Uterus (tissue), 4 donors: ENCODE results near the gene RNPC3. TPM values are rescaled to one million over a fixed set of nuclear protein-coding genes. Genes with fewer than 3 reads are reported as not detected.
"Not testable (repeated sequence)": the region's sequence is repeated elsewhere in the genome, so short reads cannot be mapped to it uniquely, and the experiment has no call there.

Source experiments
- DNase-seq, 2 donors: peaks; one replicate each; pipeline ENCODE4 v3.0.0-alpha.2; 2019 to 2020
- H3K27ac ChIP-seq, 2 donors: fragments of 200-600 bp; sonication (generic); 1 replicate in 1 of 2; 2 replicates in 1 of 2; pipeline ENCODE4 v1.5.1; 2016 to 2018
- H3K27me3 ChIP-seq, 2 donors: fragments of 200-600 bp; sonication (generic); one replicate each; pipeline ENCODE4 v1.5.1; 2018 to 2019; ENCODE audit warnings: control low read depth in 1 of 2
- H3K36me3 ChIP-seq, 2 donors: fragments of 200-600 bp; sonication (generic); one replicate each; pipeline ENCODE4 v1.5.1; 2019; ENCODE audit warnings: control low read depth in 1 of 2
- H3K4me1 ChIP-seq, 2 donors: fragments of 200-600 bp; sonication (generic); one replicate each; pipeline ENCODE4 v1.5.1; 2018 to 2019; ENCODE audit warnings: control low read depth in 1 of 2
- H3K4me3 ChIP-seq, 2 donors: fragments of 200-600 bp; sonication (generic); 1 replicate in 1 of 2; 2 replicates in 1 of 2; pipeline ENCODE4 v1.5.1; 2018 to 2019; ENCODE audit warnings: mild to moderate bottlenecking in 1 of 2
- H3K9me3 ChIP-seq, 2 donors: fragments of 200-600 bp; sonication (generic); one replicate each; pipeline ENCODE4 v1.5.1; 2019; ENCODE audit warnings: control low read depth in 1 of 2
- POLR2A ChIP-seq, 2 donors: fragments of 450-650 bp; IDR thresholded peaks; one replicate each; pipeline ENCODE4 v1.6.1; 2016; ENCODE audit warnings: antibody characterized with exemption in 2 of 2, mild to moderate bottlenecking in 1 of 2, moderate library complexity in 1 of 2
- intact Hi-C: fragments of 100-400 bp; cut with DNase I; formaldehyde crosslinking; loops from one replicate; pipeline ENCODE4 v1.15.1; 2023; ENCODE audit warnings: low total_unique reads
- total RNA-seq, 4 donors: library from RNA; depleted of rRNA in 3 of 4; stranded (reverse); fragments of >200 nt in 3 of 4; gene quantifications; one replicate each; pipeline versions ENCODE4 v1.1.0 to v1.2.4, GENCODE V29; 2014 to 2023
- TF ChIP-seq, protein P1 (sequence below), 4 experiments: fragments of 200-600 bp in 2 of 4; fragments of 450-650 bp in 2 of 4; sonication (generic) in 2 of 4; IDR thresholded peaks; one replicate each; pipeline ENCODE4 v1.5.1; 2016 to 2019; ENCODE audit warnings: antibody characterized with exemption in 4 of 4, mild to moderate bottlenecking in 2 of 4, moderate library complexity in 1 of 4
- donor health status: DM: yes; HTN: yes; CAD: no.

Gene RNPC3
- total RNA-seq, 4 donors from 2014 or later, result 17.6 to 49.1 (median 23.0) TPM

DNA sequence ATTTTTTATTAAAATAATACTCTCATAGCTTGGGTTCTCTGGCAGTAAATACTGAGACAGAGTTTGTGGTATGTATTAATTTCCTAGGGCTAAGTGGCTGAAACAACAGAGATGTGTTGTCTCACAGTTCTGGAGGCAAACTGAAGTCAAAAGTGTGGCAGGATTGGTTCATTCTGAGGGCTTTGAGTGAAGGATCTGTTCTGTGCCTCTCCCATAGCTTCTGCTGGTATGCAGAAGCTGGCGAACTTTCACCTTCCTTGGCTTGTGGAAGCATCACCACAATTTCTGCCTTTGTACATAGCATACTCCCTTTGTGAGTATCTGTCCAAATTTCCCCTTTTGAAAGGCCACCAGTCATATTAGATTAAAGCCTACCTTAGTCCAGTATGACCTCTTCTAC, 21.0 kb downstream of the RNPC3 start:
- TF ChIP-seq, protein P1, sequence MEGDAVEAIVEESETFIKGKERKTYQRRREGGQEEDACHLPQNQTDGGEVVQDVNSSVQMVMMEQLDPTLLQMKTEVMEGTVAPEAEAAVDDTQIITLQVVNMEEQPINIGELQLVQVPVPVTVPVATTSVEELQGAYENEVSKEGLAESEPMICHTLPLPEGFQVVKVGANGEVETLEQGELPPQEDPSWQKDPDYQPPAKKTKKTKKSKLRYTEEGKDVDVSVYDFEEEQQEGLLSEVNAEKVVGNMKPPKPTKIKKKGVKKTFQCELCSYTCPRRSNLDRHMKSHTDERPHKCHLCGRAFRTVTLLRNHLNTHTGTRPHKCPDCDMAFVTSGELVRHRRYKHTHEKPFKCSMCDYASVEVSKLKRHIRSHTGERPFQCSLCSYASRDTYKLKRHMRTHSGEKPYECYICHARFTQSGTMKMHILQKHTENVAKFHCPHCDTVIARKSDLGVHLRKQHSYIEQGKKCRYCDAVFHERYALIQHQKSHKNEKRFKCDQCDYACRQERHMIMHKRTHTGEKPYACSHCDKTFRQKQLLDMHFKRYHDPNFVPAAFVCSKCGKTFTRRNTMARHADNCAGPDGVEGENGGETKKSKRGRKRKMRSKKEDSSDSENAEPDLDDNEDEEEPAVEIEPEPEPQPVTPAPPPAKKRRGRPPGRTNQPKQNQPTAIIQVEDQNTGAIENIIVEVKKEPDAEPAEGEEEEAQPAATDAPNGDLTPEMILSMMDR (IDR thresholded peaks at IDR 0.05), result no peak
- TF ChIP-seq POLR2A (IDR thresholded peaks at IDR 0.05), result no peak
- DNase-seq, result no peak

DNA sequence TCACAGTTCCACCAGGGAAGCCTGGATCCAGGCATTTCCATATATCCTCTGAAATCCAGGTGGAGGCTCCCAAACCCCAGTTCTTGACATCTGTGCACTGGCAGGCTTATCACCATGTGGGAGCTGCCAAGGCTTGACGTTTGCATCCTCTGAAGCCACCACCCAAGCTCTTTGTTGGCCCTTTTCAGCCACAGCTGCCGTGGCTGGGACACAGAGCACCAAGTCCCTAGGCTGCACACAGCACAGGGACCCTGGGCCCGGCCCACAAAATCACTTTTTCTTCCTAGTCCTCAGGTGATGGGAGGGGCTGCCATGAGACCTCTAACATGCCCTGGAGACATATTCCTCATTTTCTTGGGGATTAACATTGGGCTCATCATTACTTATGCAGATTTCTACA, 22.3 kb downstream of the RNPC3 start:
- TF ChIP-seq, protein P1 (IDR thresholded peaks at IDR 0.05), result no peak
- TF ChIP-seq POLR2A (IDR thresholded peaks at IDR 0.05), result no peak
- DNase-seq, result no peak
- H3K4me1 ChIP-seq, result no peaks in the 10 kb centered on the region
- no peak overlapping the region for H3K27ac ChIP-seq
- no peaks in the 10 kb centered on the region for H3K27me3 ChIP-seq
- no peaks in the 10 kb centered on the region for H3K9me3 ChIP-seq
- H3K4me3 ChIP-seq, result no peak overlapping the region
- intact Hi-C loops, result no loop called here
- H3K36me3 ChIP-seq, result no peaks in the 10 kb centered on the region

More for the DNA sequence above, 21.0 kb downstream of the RNPC3 start:
- Histone ChIP-seq H3K4me1 (no peaks in the 10 kb centered on the region), H3K27me3 (no peaks in the 10 kb centered on the region), H3K36me3 (no peaks in the 10 kb centered on the region), H3K4me3 (no peak overlapping the region), H3K27ac (no peak overlapping the region), H3K9me3 (no peaks in the 10 kb centered on the region)
- intact Hi-C loops, result no loop called here

DNA sequence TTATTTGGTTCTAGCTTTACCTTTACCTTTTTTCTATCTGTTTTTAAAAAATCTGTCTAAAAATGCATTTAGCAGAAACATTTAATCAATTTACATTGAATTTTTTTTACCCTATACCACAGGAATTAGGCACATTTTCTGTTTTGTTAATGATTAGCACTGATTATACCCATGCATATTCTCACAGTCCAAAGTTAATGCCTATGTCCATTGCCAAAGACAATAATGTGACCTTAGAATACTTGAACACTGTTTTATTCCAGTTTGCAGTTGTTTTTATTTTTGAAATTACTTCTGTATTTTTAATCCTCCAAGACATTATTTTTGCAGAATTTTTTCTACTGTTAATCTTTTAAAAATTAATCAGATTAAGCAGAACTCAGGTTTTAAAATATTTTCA, 34.9 kb downstream of the RNPC3 start:
- Histone ChIP-seq H3K36me3 (no peaks in the 10 kb centered on the region), H3K9me3 (no peaks in the 10 kb centered on the region), H3K27me3 (no peaks in the 10 kb centered on the region), H3K4me1 (no peaks in the 10 kb centered on the region), H3K27ac (no peak overlapping the region), H3K4me3 (no peak overlapping the region)
- TF ChIP-seq, protein P1 (IDR thresholded peaks at IDR 0.05), result no peak
- TF ChIP-seq POLR2A (IDR thresholded peaks at IDR 0.05), result no peak
- intact Hi-C loops, result no loop called here
- DNase-seq, result no peak

DNA sequence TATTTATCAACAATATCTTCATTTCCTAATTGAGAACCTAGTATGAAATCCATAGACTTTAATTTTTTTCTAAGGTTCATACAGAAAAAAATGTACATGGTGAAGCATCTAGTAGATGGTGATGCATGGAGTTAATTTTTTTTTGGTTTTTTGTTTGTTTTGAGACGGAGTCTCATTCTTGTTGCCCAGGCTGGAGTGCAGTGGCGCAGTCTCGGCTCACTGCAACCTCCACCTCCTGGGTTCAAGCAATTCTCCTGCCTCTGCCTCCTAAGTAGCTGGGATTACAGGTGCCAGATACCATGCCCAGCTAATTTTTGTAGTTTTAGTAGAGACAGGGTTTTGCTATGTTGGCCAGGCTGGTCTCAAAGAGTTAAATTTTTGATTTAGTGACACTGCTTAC, 35.6 kb downstream of the RNPC3 start:
- intact Hi-C loops, H3K4me1 ChIP-seq, H3K9me3 ChIP-seq, DNase-seq, H3K4me3 ChIP-seq, H3K27me3 ChIP-seq, H3K36me3 ChIP-seq: not testable (repeated sequence)
- peak overlapping the region; percentile 33 to 61 for H3K27ac ChIP-seq

DNA sequence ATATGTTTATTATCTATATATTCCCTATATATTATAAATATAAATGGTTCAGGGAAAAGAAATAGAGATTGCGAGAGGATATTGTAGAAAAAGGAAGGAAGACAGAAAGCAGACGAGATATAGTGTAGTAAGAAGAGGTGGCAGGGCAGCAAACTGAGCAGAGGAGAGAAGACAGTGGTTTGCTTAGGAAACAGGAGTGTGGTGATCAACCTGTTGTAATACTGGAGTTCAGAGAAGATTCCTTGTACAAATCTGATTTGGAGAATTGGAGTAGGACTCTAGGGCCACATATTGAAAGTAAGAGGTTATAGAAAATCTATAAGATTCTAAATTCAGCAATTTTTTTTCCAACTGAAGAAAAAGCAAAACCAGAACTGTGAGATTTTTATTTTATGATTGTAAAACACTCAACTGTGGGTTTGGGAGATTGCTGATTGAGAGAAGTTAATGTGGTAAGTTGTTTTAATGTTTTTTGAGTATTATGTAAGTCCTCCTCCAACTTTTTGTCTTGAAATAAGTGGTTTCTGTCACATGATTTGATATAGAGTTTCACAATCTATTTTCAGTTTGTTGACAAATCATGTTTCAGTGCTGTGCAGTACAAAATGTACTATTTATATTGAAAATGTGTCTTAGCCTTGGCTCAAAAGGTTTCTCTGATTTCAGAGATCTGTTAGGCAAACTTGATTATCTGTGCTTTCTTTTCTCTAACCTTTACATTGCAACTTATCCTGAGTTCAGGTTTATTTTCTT, 36.3 kb downstream of the RNPC3 start:
- Histone ChIP-seq H3K4me1 (no peaks in the 10 kb centered on the region), H3K4me3 (no peak overlapping the region), H3K9me3 (no peaks in the 10 kb centered on the region), H3K27ac (peak overlapping the region; percentile 36 to 61), H3K36me3 (no peaks in the 10 kb centered on the region), H3K27me3 (no peaks in the 10 kb centered on the region)
- DNase-seq, result no peak
- TF ChIP-seq, protein P1 (IDR thresholded peaks at IDR 0.05), result no peak
- no peak for TF ChIP-seq POLR2A (IDR thresholded peaks at IDR 0.05)
- intact Hi-C loops, result no loop called here
